GM06990 (cell line): ENCODE results near the gene PRSS12.

Source experiments
- DNase-seq: peaks from one replicate; pipeline ENCODE4 v3.0.0-alpha.2; 2011; ENCODE audit not compliant: insufficient read length; ENCODE audit errors: extremely low read depth
- H3K27me3 ChIP-seq: replicated peaks from 2 replicates; pipeline ENCODE4 v1.6.0; 2011; ENCODE audit warnings: low read length; ENCODE audit not compliant: control insufficient read depth, insufficient read depth
- H3K36me3 ChIP-seq: 2 replicates; pipeline ENCODE4 v1.5.1; 2011; ENCODE audit warnings: low read length; ENCODE audit not compliant: control insufficient read depth, insufficient read depth
- H3K4me3 ChIP-seq: replicated peaks from 2 replicates; pipeline ENCODE4 v1.5.1; 2011; ENCODE audit warnings: low read depth, mild to moderate bottlenecking, control low read depth, low read length
- CTCF ChIP-seq: IDR thresholded peaks from 2 replicates; pipeline ENCODE4 v1.5.1; 2011; ENCODE audit warnings: low read length, control low read depth, mild to moderate bottlenecking, inconsistent platforms; ENCODE audit not compliant: insufficient read depth, poor library complexity, severe bottlenecking

The PRSS12 gene

GRCh38 chr4:118296729-118297128, 56.1 kb downstream of the PRSS12 start:
- no peaks in the 10 kb centered on the region for H3K36me3 ChIP-seq
- no peak for DNase-seq
- H3K27me3 ChIP-seq, result no peaks in the 10 kb centered on the region
- no peak overlapping the region for H3K4me3 ChIP-seq
- TF ChIP-seq CTCF, result no peak

- Histone ChIP-seq H3K4me3 (no peak overlapping the region), H3K36me3 (no peaks in the 10 kb centered on the region), H3K27me3 (no peaks in the 10 kb centered on the region)
- DNase-seq, result no peak
- no peak for TF ChIP-seq CTCF
These were observed 61.9 kb downstream of the PRSS12 start for GRCh38 chr4:118290951-118291350.

GRCh38 chr4:118289794-118290193, 63.0 kb downstream of the PRSS12 start:
- DNase-seq, result no peak
- no peak overlapping the region for H3K4me3 ChIP-seq
- TF ChIP-seq CTCF, result no peak
- no peaks in the 10 kb centered on the region for H3K27me3 ChIP-seq
- H3K36me3 ChIP-seq, result no peaks in the 10 kb centered on the region

GRCh38 chr4:118287711-118288451, 64.9 kb downstream of the PRSS12 start:
- no peak for TF ChIP-seq CTCF
- H3K4me3 ChIP-seq, result no peak overlapping the region
- no peak for DNase-seq
- no peaks in the 10 kb centered on the region for H3K27me3 ChIP-seq
- H3K36me3 ChIP-seq, result no peaks in the 10 kb centered on the region

GRCh38 chr4:118286685-118287084, 66.1 kb downstream of the PRSS12 start:
- no peaks in the 10 kb centered on the region for H3K27me3 ChIP-seq
- no peak overlapping the region for H3K4me3 ChIP-seq
- TF ChIP-seq CTCF, result no peak
- H3K36me3 ChIP-seq, result peaks cover 2% of the 10 kb centered on the region; the same call in 1 of the 2 replicates
- DNase-seq, result no peak

GRCh38 chr4:118285931-118286330, 66.9 kb downstream of the PRSS12 start:
- no peak for TF ChIP-seq CTCF
- Histone ChIP-seq H3K36me3 (peaks cover 3% of the 10 kb centered on the region; the same call in 1 of the 2 replicates), H3K4me3 (no peak overlapping the region), H3K27me3 (no peaks in the 10 kb centered on the region)
- DNase-seq, result no peak
